AG10803 (cell line): ENCODE data around the gene ZNF142.
"Not testable (repeated sequence)": the region's sequence is repeated elsewhere in the genome, so short reads cannot be mapped to it uniquely, and the experiment has no call there.

Experiments used
- DNase-seq: peaks from one replicate; pipeline ENCODE4 v3.0.0; 2010; ENCODE audit warnings: low read depth
- H3K4me3 ChIP-seq: 2 replicates; pipeline ENCODE4 v1.5.1; 2011; ENCODE audit warnings: mild to moderate bottlenecking, low read length, control low read depth
- TF ChIP-seq, protein P1 (sequence below): conservative IDR thresholded peaks from 2 replicates; pipeline ENCODE4 v1.5.1; 2011; ENCODE audit warnings: mild to moderate bottlenecking, low read length, control low read depth, inconsistent platforms

ZNF142 gene

DNA sequence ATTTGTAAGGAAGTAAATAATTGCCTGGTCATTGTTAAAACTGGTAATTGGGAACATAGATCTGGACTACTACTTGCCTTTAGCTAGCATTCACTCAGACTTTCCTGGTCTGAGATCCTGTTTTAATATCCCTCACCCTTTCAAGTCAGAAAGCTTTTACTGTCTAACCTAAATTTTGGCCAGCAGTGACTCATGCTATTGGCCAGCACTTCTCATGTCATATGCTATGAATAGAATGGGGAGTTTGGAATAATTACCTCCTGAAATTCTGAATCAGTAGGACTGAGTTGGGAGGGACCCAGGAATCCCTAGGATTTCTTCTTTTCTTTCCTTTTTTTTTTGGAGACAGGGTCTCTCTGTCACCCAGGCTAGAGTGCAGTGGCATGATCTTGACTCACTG is 31.8 kb upstream of the ZNF142 start:
- H3K4me3 ChIP-seq = no peak overlapping the region
- DNase-seq = peak; percentile 69
- TF ChIP-seq, protein P1, sequence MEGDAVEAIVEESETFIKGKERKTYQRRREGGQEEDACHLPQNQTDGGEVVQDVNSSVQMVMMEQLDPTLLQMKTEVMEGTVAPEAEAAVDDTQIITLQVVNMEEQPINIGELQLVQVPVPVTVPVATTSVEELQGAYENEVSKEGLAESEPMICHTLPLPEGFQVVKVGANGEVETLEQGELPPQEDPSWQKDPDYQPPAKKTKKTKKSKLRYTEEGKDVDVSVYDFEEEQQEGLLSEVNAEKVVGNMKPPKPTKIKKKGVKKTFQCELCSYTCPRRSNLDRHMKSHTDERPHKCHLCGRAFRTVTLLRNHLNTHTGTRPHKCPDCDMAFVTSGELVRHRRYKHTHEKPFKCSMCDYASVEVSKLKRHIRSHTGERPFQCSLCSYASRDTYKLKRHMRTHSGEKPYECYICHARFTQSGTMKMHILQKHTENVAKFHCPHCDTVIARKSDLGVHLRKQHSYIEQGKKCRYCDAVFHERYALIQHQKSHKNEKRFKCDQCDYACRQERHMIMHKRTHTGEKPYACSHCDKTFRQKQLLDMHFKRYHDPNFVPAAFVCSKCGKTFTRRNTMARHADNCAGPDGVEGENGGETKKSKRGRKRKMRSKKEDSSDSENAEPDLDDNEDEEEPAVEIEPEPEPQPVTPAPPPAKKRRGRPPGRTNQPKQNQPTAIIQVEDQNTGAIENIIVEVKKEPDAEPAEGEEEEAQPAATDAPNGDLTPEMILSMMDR = no peak

DNA sequence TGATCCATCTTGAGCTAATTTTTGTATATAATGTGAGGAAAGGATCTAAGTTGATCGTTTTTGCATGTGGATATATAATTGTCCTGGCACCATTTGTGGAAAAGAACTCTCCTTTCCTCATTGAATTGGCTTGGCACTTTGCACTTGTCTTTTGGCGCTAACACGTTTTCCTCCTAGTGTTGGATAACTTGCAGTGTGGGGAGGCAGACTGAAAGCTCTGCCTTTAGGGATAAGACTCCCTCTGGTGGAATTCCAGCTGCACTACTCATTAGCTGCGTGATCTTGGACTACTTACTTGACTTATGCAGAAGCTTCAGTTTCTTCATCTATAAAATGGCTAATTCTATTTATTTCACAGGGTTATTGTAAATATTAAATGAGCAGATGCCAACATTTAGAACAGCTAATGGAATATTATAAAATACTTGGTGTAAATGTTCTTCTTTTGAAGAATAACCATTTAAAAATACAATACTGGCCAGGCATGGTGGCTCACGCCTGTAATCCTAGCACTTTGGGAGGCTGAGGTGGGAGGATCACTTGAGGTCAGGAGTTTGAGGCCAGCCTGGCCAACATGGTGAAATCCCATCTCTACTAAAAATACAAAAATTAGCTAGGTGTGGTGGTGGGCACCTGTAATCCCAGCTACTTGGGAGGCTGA is 28.1 kb upstream of the ZNF142 start:
- peak; percentile 85 for DNase-seq

DNA sequence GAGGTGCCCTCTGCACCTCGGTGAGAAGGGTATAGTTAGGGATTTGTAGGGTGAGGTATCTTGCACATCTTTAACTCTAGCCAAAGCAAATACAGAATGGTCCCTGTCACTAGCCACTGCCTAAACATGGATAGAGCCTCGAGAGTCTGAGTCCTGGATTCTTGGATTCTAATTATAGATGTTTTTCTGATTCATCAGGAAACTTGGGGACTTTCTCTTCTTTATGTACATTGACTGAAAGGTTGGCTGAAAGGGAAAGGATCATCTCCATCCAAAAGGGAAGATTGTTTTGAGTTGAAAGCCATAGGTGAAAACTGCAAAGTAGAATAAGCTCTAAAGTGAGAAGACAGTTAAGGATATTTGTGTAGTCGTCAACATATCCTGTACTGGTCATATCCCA is 20.6 kb upstream of the ZNF142 start:
- no peak overlapping the region for H3K4me3 ChIP-seq
- TF ChIP-seq, protein P1 = no peak
- no peak for DNase-seq

More for the DNA sequence above, 28.1 kb upstream of the ZNF142 start:
- not testable (repeated sequence) for H3K4me3 ChIP-seq
- TF ChIP-seq, protein P1 = peak; percentile 98

DNA sequence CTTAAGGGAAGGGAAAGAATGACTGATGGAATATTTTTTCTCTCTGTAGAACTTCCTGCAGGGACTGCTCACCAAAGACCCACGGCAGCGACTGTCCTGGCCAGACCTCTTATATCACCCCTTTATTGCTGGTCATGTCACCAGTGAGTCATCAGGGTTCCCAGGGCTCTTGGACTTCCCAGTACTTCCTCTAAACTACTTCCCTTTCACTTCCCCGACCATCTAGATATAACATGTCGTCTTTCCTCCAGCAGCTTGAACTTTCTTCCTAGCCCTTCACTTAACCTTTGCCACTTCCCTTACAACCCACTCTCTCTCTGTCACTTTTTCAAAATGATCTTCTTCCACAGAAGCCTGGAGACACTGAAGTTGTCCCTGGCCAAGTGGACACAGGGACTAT is 19.7 kb upstream of the ZNF142 start:
- TF ChIP-seq, protein P1 = no peak
- no peak for DNase-seq
- no peak overlapping the region for H3K4me3 ChIP-seq

DNA sequence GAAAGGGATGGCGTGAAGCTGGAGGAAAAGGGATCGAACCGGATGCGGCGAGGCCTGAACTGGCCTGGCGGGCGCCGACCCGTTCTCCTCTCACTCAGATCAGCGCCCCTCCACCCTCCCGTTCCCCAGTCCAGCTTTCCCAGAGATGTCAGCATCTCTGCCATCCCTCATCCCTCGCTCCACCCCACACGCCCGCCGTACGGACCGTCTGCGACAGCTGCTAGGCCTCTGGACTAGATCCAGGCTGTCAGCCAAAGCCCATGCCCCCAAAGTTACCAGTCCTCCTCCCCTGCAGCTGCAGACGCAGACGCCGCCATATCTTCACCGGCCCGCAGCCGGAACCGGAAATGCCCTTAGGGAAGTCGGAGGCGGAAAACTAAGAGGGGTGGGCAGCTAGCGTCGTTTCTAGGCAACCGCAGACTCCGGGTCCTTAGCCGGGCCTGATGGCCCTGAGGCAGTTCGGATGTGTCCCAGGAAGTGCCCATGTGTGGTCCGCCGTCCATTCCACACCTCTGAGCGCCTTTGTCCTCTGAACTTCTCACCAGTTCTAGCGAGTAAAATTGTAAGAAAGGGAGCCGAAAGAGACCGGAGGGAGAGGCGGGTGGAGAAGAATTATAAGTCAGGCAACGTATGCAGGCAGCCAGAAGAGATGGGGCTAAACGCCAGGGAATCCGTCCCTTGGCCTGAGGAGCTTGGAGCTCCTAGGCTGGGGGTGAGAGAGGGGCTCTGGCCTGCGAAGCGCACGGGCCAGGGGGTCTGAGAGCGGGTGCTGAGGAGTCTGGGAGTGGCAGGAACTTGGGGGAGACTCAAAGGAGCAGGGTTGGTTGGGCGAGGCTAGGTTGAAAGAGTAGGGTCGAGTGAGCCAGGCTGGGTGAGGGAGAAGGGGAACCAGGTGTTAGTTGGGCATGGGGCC is 12.5 kb upstream of the ZNF142 start, which contains the start of the genes RNF25 and STK36:
Gene RNF25 (minus strand): TSS at position 349 of the 913 bp plus-strand sequence. CDS start 32 bp downstream, at position 317.
Gene STK36 (plus strand): TSS at position 433 of the 913 bp plus-strand sequence. CDS start 744 bp downstream, outside the sequence.
- peak within 1 kb of the TSS; percentile 96 for H3K4me3 ChIP-seq
- DNase-seq = peak; percentile 89
- TF ChIP-seq, protein P1 = no peak

DNA sequence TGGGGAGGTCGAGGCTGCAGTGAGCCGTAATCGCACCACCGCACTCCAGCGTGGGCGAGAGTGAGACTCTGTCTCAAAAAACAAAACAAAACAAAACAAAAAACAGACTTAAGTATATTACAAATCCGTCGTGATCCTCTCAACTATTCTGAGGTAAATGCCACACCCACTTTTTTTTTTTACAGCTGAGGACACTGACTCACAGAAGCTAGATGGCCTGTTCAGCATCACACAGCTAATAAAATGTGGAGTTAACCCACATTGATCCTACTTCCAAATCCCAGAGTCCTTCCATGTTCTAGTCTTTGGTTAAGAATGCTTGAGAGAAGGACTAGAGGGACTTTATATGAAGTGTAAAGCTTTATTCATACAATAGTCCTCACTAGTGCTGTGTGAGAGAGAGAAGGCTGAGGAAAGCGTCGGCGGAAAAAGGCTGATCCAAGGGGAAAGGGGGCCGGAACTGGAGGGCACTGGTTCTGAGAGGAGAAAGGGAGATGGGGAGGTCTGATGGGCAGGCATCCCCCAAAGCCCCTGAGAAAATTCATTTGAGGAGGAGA is 11.8 kb upstream of the ZNF142 start:
- DNase-seq = peak; percentile 12
- peak overlapping the region; percentile 96 for H3K4me3 ChIP-seq
- TF ChIP-seq, protein P1 = no peak
